GM18502 (cell line): ENCODE data around the gene CPNE5.
"Not testable (repeated sequence)": the region's sequence is repeated elsewhere in the genome, so short reads cannot be mapped to it uniquely, and the experiment has no call there.

Experiments used
- ATAC-seq: cut with Tn5 transposase; IDR thresholded peaks from one replicate; pipeline ENCODE4 v1.9.1; 2021; ENCODE audit warnings: mild to moderate bottlenecking; ENCODE audit not compliant: unreplicated experiment, poor library complexity

The CPNE5 gene

GRCh38 chr6:36731622-36732310 lies 107.5 kb downstream of the CPNE5 start:
- ATAC-seq, result no peak

GRCh38 chr6:36730424-36731380 lies 108.5 kb downstream of the CPNE5 start:
- ATAC-seq, result no peak

GRCh38 chr6:36729161-36729524 lies 110.1 kb downstream of the CPNE5 start:
- ATAC-seq, result no peak

- ATAC-seq, result no peak
Measured at GRCh38 chr6:36728289-36729160, 110.7 kb downstream of the CPNE5 start.

GRCh38 chr6:36727505-36728021 lies 111.7 kb downstream of the CPNE5 start:
- ATAC-seq, result no peak

GRCh38 chr6:36725581-36725980 lies 113.7 kb downstream of the CPNE5 start:
- no peak for ATAC-seq

GRCh38 chr6:36724514-36725390 lies 114.5 kb downstream of the CPNE5 start:
- ATAC-seq, result no peak

- ATAC-seq, result not testable (repeated sequence)
Measured at GRCh38 chr6:36723992-36724391, 115.3 kb downstream of the CPNE5 start.

GRCh38 chr6:36722879-36723278 lies 116.4 kb downstream of the CPNE5 start:
- ATAC-seq, result no peak

- no peak for ATAC-seq
Measured at GRCh38 chr6:36722365-36722764, 116.9 kb downstream of the CPNE5 start.

- ATAC-seq, result no peak
Measured at GRCh38 chr6:36721369-36722140, 117.7 kb downstream of the CPNE5 start.

GRCh38 chr6:36720251-36721141 lies 118.7 kb downstream of the CPNE5 start:
- no peak for ATAC-seq

GRCh38 chr6:36719126-36719525 lies 120.1 kb downstream of the CPNE5 start:
- ATAC-seq, result no peak

GRCh38 chr6:36718560-36718959 lies 120.7 kb downstream of the CPNE5 start:
- ATAC-seq, result no peak

GRCh38 chr6:36717871-36718540 lies 121.2 kb downstream of the CPNE5 start:
- ATAC-seq, result no peak

GRCh38 chr6:36717231-36717825 lies 121.9 kb downstream of the CPNE5 start:
- no peak for ATAC-seq
